Measurements from ENCODE around the gene DHX8. TPM values are rescaled to one million over a fixed set of nuclear protein-coding genes. Genes with fewer than 3 reads are reported as not detected.

DHX8 gene
- total and polyA plus RNA-seq, 2 of the 4 experiments (the other 2 are of a cell fraction): 21.8 to 50.0 TPM

DNA sequence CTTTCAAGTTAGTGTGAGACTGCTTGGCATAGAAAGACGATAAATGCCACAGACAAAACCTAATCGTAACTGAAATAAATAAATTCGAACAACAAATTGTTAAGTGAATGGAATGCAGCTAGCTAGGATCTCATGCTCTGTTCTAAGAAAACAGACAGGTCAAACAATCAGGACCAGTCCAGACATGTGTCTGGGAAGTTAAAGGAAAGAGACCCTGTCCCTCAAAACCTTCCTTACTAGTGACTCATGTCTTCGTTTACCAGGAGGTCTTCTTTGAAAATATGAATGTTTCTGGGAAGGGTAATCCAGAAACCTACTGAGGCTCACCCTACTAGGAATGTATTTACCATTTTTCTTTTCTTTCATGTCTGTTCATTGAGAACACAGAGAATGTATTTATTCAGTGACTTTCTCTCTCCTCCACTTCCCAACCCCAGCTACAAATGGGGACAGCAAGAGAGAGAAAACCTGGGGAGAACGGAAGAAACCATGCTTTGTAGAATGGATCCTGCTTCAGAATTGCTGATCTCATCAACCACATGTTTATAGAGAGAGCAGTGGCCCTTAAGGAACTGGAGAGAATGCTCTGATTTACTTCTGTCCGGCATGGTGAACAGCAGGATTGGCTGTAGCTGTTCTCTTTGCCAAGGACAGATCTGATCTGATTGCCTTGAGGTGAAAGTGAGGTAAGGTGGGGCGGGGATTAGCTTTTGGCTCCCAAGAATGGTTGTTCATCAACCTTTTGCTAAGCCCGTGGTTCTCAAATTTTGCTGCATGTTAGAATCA lies 39.4 kb upstream of the DHX8 start:
- Histone ChIP-seq H3K79me1 (ENCODE audit: low read depth in 1 of 2, low read length in 2 of 2) (no peaks in the 10 kb centered on the region), H4K8ac (ENCODE audit: low read depth in 2 of 2, low read length in 2 of 2) (peak overlapping the region in 1 of 2 experiments; percentile 37; a peak in 1 of 4 replicates), H3K4me2 (ENCODE audit: low read depth, low read length) (peak overlapping the region; percentile 28; the same call in 1 of the 2 replicates), H2BK5ac (ENCODE audit: low read depth, low read length, poor library complexity, severe bottlenecking) (peak overlapping the region; percentile 71), H2AK9ac (replicated peaks; ENCODE audit: low read depth, low read length, poor library complexity) (peak overlapping the region; percentile 76), H3K4ac (ENCODE audit: low read depth, low read length) (peak overlapping the region; percentile 26), H3K14ac (replicated peaks; ENCODE audit: low read depth, low read length) (peak overlapping the region; percentile 63), H4K5ac (ENCODE audit: low read depth, low read length) (0 out of 2 replicates have a peak overlapping the region, but pooled peaks have one; percentile 40), H4K20me1 (ENCODE audit: insufficient read depth, low read length) (no peaks in the 10 kb centered on the region), H3K23ac (ENCODE audit: low read depth, low read length) (peak overlapping the region; percentile 56; the same call in 1 of the 2 replicates), H2AFZ (replicated peaks; ENCODE audit: low read length, poor library complexity) (peak overlapping the region; percentile 73), H3K9me1 (ENCODE audit: insufficient read depth, low read length) (peaks cover 9% of the 10 kb centered on the region; the same call in 1 of the 2 replicates), H4K91ac (ENCODE audit: insufficient read depth, low read depth, low read length) (peak overlapping the region; percentile 34; the same call in 1 of the 2 replicates), H3K9ac (ENCODE audit: low read depth, low read length) (no peak overlapping the region), H3K56ac (ENCODE audit: extremely low read depth, insufficient read depth, low read length) (0 out of 2 replicates have a peak overlapping the region, but pooled peaks have one; percentile 1), H2BK15ac (ENCODE audit: low read depth, low read length) (peak overlapping the region; percentile 18; the same call in 1 of the 3 replicates), H3K27me3 (ENCODE audit: control insufficient read depth, insufficient read depth, low read length) (no peaks in the 10 kb centered on the region; the same call in 1 of the 2 replicates), H2AK5ac (ENCODE audit: low read depth, low read length) (no peak overlapping the region), H2BK20ac (ENCODE audit: low read depth, low read length) (peak overlapping the region; percentile 83), H3K18ac (ENCODE audit: low read depth, low read length) (peak overlapping the region; percentile 65), H3K4me1 (ENCODE audit: control insufficient read depth, insufficient read depth, low read length) (peaks cover 5% of the 10 kb centered on the region), H3K36me3 (ENCODE audit: control insufficient read depth, insufficient read depth, low read length) (no peaks in the 10 kb centered on the region), H2BK120ac (ENCODE audit: low read depth, low read length) (peak overlapping the region; percentile 79), H3K27ac (ENCODE audit: insufficient read depth, low read length) (peak overlapping the region; percentile 15; the same call in 1 of the 2 replicates), H3K4me3 (ENCODE audit: insufficient read depth, low read depth, low read length) (no peak overlapping the region), H3K9me3 (ENCODE audit: control insufficient read depth, insufficient read depth, low read length) (no peaks in the 10 kb centered on the region)
- in situ Hi-C loops (cut with MboI; ENCODE audit: low sequenced_read_pairs) (no loop called here), dilution Hi-C loops (cut with HindIII; ENCODE audit: low sequenced_read_pairs, unreplicated experiment) (no loop called here), intact Hi-C loops (cut with micrococcal nuclease) (no loop called here)
- POLR2A ChIA-PET (ENCODE audit: unreplicated experiment): no interaction called here
- ATAC-seq (ENCODE audit: low read depth): peak; percentile 82
- DNase-seq: peak; percentile 49
- CTCF ChIA-PET: no interaction called here
- TF ChIP-seq ELK1 (IDR thresholded peaks at IDR 0.05; ENCODE audit: borderline replicate concordance, low read depth, low read length) (no peak), MAFK (IDR thresholded peaks at IDR 0.05; ENCODE audit: low read depth, low read length) (peak; percentile 59; the same call in 1 of the 2 replicates)
- BruUV-seq (replicated peaks): no TSS peak
- WGBS, 2 experiments (ENCODE audit: extremely low coverage in 2 of 2, insufficient read length in 1 of 2): 83% methylated on average over 4 of the region's 8 CpGs; no CpG with 5 or more reads in 1 of the 2 experiments
